HAP-1 (cell line): ENCODE results near the gene ID2.
"Not testable (repeated sequence)": the region's sequence is repeated elsewhere in the genome, so short reads cannot be mapped to it uniquely, and the experiment has no call there.

Experiments used
- DNase-seq, 2 experiments: peaks; one replicate each; pipeline ENCODE4 v3.0.0-alpha.2; 2016 to 2020; ENCODE audit warnings: low spot score in 2 of 2
- H3K27me3 ChIP-seq: fragments of 250-450 bp; sonication (Bioruptor Pico); 2 replicates; pipeline ENCODE4 v1.5.1; 2020; ENCODE audit warnings: low read depth, mild to moderate bottlenecking, moderate library complexity
- H3K36me3 ChIP-seq: fragments of 250-450 bp; sonication (Bioruptor Pico); replicated peaks from 2 replicates; pipeline ENCODE4 v1.5.1; 2020; ENCODE audit warnings: mild to moderate bottlenecking
- H3K4me1 ChIP-seq: fragments of 250-450 bp; sonication (Bioruptor Pico); 2 replicates; pipeline ENCODE4 v1.5.1; 2020; ENCODE audit warnings: mild to moderate bottlenecking
- H3K4me3 ChIP-seq: fragments of 250-450 bp; sonication (Bioruptor Pico); 2 replicates; pipeline ENCODE4 v1.5.1; 2020; ENCODE audit warnings: mild to moderate bottlenecking, moderate library complexity
- H3K9me3 ChIP-seq: fragments of 250-450 bp; sonication (Bioruptor Pico); 2 replicates; pipeline ENCODE4 v1.5.1; 2020; ENCODE audit warnings: mild to moderate bottlenecking, moderate library complexity
- in situ Hi-C: fragments of 300-500 bp; cut with MboI; formaldehyde crosslinking; loops from 3 replicates; pipeline ENCODE4 v1.14.3; 2020; ENCODE audit warnings: low sequenced_read_pairs, inconsistent platforms, mixed read lengths

Gene ID2

DNA sequence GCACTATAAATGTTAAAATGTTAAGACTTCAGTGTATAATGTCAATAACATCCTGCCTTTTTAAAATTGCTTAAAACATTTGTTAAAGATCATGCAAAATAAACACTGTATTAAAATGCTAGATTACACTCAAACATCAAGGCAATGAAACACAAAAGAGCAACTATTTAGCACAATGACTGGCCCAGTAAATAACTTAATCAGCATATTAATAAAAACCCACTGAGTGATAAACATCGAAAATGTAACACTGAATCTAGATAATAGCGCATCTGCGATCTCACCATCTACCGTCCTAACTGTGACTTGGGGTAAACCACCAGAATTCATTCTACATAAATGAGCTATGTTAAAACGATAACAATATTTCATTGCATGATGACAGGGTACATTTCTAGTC lies 47.2 kb downstream of the ID2 start:
- H3K27me3 ChIP-seq, H3K9me3 ChIP-seq, in situ Hi-C loops, DNase-seq, H3K4me1 ChIP-seq, H3K4me3 ChIP-seq: not testable (repeated sequence)
- H3K36me3 ChIP-seq = peaks cover 18% of the 10 kb centered on the region

DNA sequence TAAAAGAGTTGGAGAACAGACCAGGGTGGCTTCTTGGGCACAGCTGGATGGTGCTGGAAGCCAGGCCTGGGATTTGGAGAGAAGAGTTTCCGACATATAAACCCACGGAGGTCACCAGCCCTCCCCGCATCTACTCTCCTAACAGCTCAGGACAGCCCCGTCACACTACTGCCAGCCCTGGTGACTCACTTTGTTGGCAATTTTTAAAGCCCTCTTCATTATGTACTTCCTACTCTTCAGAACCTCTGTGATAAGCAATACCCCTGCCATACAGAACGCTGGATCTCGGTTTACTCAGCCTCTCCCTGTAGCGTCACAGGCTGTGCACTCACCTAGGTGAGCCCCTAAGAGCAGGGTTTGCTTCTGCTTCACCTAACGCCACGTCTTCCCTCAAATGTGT lies 48.1 kb downstream of the ID2 start:
- H3K36me3 ChIP-seq = peaks cover 18% of the 10 kb centered on the region
- no peak overlapping the region for H3K4me3 ChIP-seq
- in situ Hi-C loops = no loop called here

DNA sequence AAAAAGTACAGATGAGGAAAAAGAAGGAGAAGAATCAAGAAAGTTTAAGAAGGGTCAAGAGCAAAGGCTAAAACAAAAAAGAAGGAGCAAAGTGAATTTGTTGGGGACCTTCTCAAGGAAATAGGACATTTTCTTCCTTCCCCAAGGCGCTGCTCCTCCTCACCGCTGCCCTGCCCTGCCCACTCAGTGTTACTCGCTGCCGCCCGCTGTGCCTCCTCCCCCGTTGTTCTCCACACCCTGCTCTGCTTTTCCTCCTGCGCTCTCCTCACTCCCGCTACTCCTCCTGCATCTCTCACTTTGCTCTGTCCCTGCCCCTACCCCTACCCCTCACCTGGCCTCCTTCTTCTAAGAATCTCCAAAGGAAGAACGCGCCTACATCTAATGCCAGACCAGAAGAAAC lies 50.7 kb downstream of the ID2 start:
- in situ Hi-C loops = no loop called here
- H3K4me1 ChIP-seq = no peaks in the 10 kb centered on the region
- no peaks in the 10 kb centered on the region for H3K27me3 ChIP-seq
- H3K36me3 ChIP-seq = peaks cover 18% of the 10 kb centered on the region
- H3K9me3 ChIP-seq = no peaks in the 10 kb centered on the region
- DNase-seq = no peak
- H3K4me3 ChIP-seq = no peak overlapping the region

More for the DNA sequence above, 48.1 kb downstream of the ID2 start:
- Histone ChIP-seq H3K9me3 (no peaks in the 10 kb centered on the region), H3K4me1 (no peaks in the 10 kb centered on the region), H3K27me3 (no peaks in the 10 kb centered on the region)
- DNase-seq = no peak
